ENCODE data around the gene UFD1. TPM values are rescaled to one million over a fixed set of nuclear protein-coding genes. Genes with fewer than 3 reads are reported as not detected.
"Not testable (repeated sequence)": the region's sequence is repeated elsewhere in the genome, so short reads cannot be mapped to it uniquely, and the experiment has no call there.

Gene UFD1
- total and polyA plus RNA-seq, 2 of the 4 experiments (the other 2 are of a cell fraction) = 149 to 152 TPM

- no peak for TF ChIP-seq CTCF (conservative IDR thresholded peaks at IDR 0.05; ENCODE audit: low read depth, low read length)
Measured at GRCh38 chr22:19440411-19441195, 38.4 kb downstream of the UFD1 start (continued).

GRCh38 chr22:19438298-19438697, 40.7 kb downstream of the UFD1 start:
- no peak overlapping the region for H2BK20ac ChIP-seq (ENCODE audit: low read depth, low read length)
- no peak for ATAC-seq (ENCODE audit: low read depth)
- H4K91ac ChIP-seq (ENCODE audit: insufficient read depth, low read depth, low read length) = no peak overlapping the region
- H2BK5ac ChIP-seq (ENCODE audit: low read depth, low read length, poor library complexity, severe bottlenecking) = no peak overlapping the region
- no peak overlapping the region for H3K4ac ChIP-seq (ENCODE audit: low read depth, low read length)
- ChIA-PET POLR2A (ENCODE audit: unreplicated experiment) (no interaction called here), CTCF (no interaction called here)
- BruUV-seq (replicated peaks) = no TSS peak
- no peak overlapping the region for H3K4me2 ChIP-seq (ENCODE audit: low read depth, low read length)
- no peak overlapping the region for H3K23ac ChIP-seq (ENCODE audit: low read depth, low read length)
- no peak overlapping the region for H3K18ac ChIP-seq (ENCODE audit: low read depth, low read length)
- no peak overlapping the region for H2AFZ ChIP-seq (replicated peaks; ENCODE audit: low read length, poor library complexity)
- peaks cover 25 to 56% of the 10 kb centered on the region in 2 experiments for H3K79me1 ChIP-seq (ENCODE audit: low read depth in 1 of 2, low read length in 2 of 2)
- H2AK5ac ChIP-seq (ENCODE audit: low read depth, low read length) = no peak overlapping the region
- no peaks in the 10 kb centered on the region for H3K4me1 ChIP-seq (ENCODE audit: control insufficient read depth, insufficient read depth, low read length)
- no peak overlapping the region for H3K4me3 ChIP-seq (ENCODE audit: insufficient read depth, low read depth, low read length)
- H3K9me1 ChIP-seq (ENCODE audit: insufficient read depth, low read length) = peaks cover 3% of the 10 kb centered on the region; the same call in 1 of the 2 replicates
- no peak overlapping the region for H2BK15ac ChIP-seq (ENCODE audit: low read depth, low read length)
- no peak for DNase-seq
- H3K56ac ChIP-seq (ENCODE audit: extremely low read depth, insufficient read depth, low read length) = no peak overlapping the region
- no peak overlapping the region for H2AK9ac ChIP-seq (replicated peaks; ENCODE audit: low read depth, low read length, poor library complexity)
- no CpG with 5 or more reads among the region's 7 CpGs for WGBS, 2 experiments (ENCODE audit: extremely low coverage in 2 of 2, insufficient read length in 1 of 2)
- peaks cover 18% of the 10 kb centered on the region for H3K36me3 ChIP-seq (ENCODE audit: control insufficient read depth, insufficient read depth, low read length)
- in situ Hi-C loops (cut with MboI; ENCODE audit: low sequenced_read_pairs) = no loop called here
- no peaks in the 10 kb centered on the region for H3K27me3 ChIP-seq (ENCODE audit: control insufficient read depth, insufficient read depth, low read length)
- H3K14ac ChIP-seq (replicated peaks; ENCODE audit: low read depth, low read length) = no peak overlapping the region
- dilution Hi-C loops (cut with HindIII; ENCODE audit: low sequenced_read_pairs, unreplicated experiment) = no loop called here
- TF ChIP-seq BHLHE40 (IDR thresholded peaks at IDR 0.05; ENCODE audit: low read depth, low read length) = no peak
- intact Hi-C loops (cut with micrococcal nuclease) = no loop called here
- peaks cover 15% of the 10 kb centered on the region for H4K20me1 ChIP-seq (ENCODE audit: insufficient read depth, low read length)
- H3K9me3 ChIP-seq (ENCODE audit: control insufficient read depth, insufficient read depth, low read length) = no peaks in the 10 kb centered on the region
- no peak overlapping the region for H4K5ac ChIP-seq (ENCODE audit: low read depth, low read length)
- H2BK120ac ChIP-seq (ENCODE audit: low read depth, low read length) = no peak overlapping the region
- H3K27ac ChIP-seq (ENCODE audit: insufficient read depth, low read length) = no peak overlapping the region
- H3K9ac ChIP-seq (ENCODE audit: low read depth, low read length) = no peak overlapping the region
- H4K8ac ChIP-seq (ENCODE audit: low read depth in 2 of 2, low read length in 2 of 2) = no peak overlapping the region

GRCh38 chr22:19436444-19437161, 42.4 kb downstream of the UFD1 start:
- H3K4me3 ChIP-seq (ENCODE audit: insufficient read depth, low read depth, low read length); in situ Hi-C loops (cut with MboI; ENCODE audit: low sequenced_read_pairs); H4K8ac ChIP-seq (ENCODE audit: low read depth in 2 of 2, low read length in 2 of 2); H4K91ac ChIP-seq (ENCODE audit: insufficient read depth, low read depth, low read length); H2BK15ac ChIP-seq (ENCODE audit: low read depth, low read length); CTCF ChIA-PET; H3K4me1 ChIP-seq (ENCODE audit: control insufficient read depth, insufficient read depth, low read length); H3K9ac ChIP-seq (ENCODE audit: low read depth, low read length); H2AFZ ChIP-seq (replicated peaks; ENCODE audit: low read length, poor library complexity); intact Hi-C loops (cut with micrococcal nuclease); H3K14ac ChIP-seq (replicated peaks; ENCODE audit: low read depth, low read length); POLR2A ChIA-PET (ENCODE audit: unreplicated experiment); H3K56ac ChIP-seq (ENCODE audit: extremely low read depth, insufficient read depth, low read length); H3K9me1 ChIP-seq (ENCODE audit: insufficient read depth, low read length); H2BK20ac ChIP-seq (ENCODE audit: low read depth, low read length); BruUV-seq (replicated peaks); H2BK5ac ChIP-seq (ENCODE audit: low read depth, low read length, poor library complexity, severe bottlenecking); H4K5ac ChIP-seq (ENCODE audit: low read depth, low read length); H3K27ac ChIP-seq (ENCODE audit: insufficient read depth, low read length); H3K27me3 ChIP-seq (ENCODE audit: control insufficient read depth, insufficient read depth, low read length); dilution Hi-C loops (cut with HindIII; ENCODE audit: low sequenced_read_pairs, unreplicated experiment); H2BK120ac ChIP-seq (ENCODE audit: low read depth, low read length); DNase-seq; H3K18ac ChIP-seq (ENCODE audit: low read depth, low read length); H3K9me3 ChIP-seq (ENCODE audit: control insufficient read depth, insufficient read depth, low read length); H3K23ac ChIP-seq (ENCODE audit: low read depth, low read length); ATAC-seq (ENCODE audit: low read depth); H3K4me2 ChIP-seq (ENCODE audit: low read depth, low read length); H3K4ac ChIP-seq (ENCODE audit: low read depth, low read length); H2AK5ac ChIP-seq (ENCODE audit: low read depth, low read length): not testable (repeated sequence)
- WGBS, 2 experiments (ENCODE audit: extremely low coverage in 2 of 2, insufficient read length in 1 of 2) = no CpG with 5 or more reads among the region's 9 CpGs
- Histone ChIP-seq H3K36me3 (ENCODE audit: control insufficient read depth, insufficient read depth, low read length) (peaks cover 16% of the 10 kb centered on the region), H4K20me1 (ENCODE audit: insufficient read depth, low read length) (peaks cover 12% of the 10 kb centered on the region), H3K79me1 (ENCODE audit: low read depth in 1 of 2, low read length in 2 of 2) (peaks cover 23 to 50% of the 10 kb centered on the region in 2 experiments), H2AK9ac (replicated peaks; ENCODE audit: low read depth, low read length, poor library complexity) (peak overlapping the region; percentile 66)
